HepG2 (cell line): ENCODE results near the gene ANKRD61. TPM values are rescaled to one million over a fixed set of nuclear protein-coding genes. Genes with fewer than 3 reads are reported as not detected.

ENCODE experiments used
- CCAR2 ChIP-seq: fragments of 200-400 bp; formaldehyde crosslinking; optimal IDR thresholded peaks from 2 replicates; pipeline ENCODE3; 2018; ENCODE audit warnings: low read depth, mild to moderate bottlenecking, low read length, moderate library complexity
- EP300 ChIP-seq, 3 experiments: sonication (generic) in 1 of 3; formaldehyde crosslinking in 1 of 3; IDR thresholded peaks; 2 replicates each; pipeline versions ENCODE4 v1.5.1 to v1.6.1; 2011 to 2020; ENCODE audit warnings: low read depth in 2 of 3, low read length in 2 of 3, borderline replicate concordance in 1 of 3, improper control_type of control experiment in 1 of 3, mild to moderate bottlenecking in 1 of 3, missing genetic modification reagents in 1 of 3, moderate library complexity in 1 of 3
- ETV5 ChIP-seq: IDR thresholded peaks from 2 replicates; pipeline ENCODE4 v1.6.1; 2018; ENCODE audit warnings: missing biosample characterization, missing genetic modification reagents, inconsistent platforms, borderline replicate concordance
- FOXC1 ChIP-seq: sonication (generic); formaldehyde crosslinking; IDR thresholded peaks from 2 replicates; pipeline ENCODE4 v1.8.0; 2022; ENCODE audit warnings: mild to moderate bottlenecking, missing genetic modification reagents, borderline replicate concordance
- GLI4 ChIP-seq: sonication (generic); formaldehyde crosslinking; IDR thresholded peaks from 2 replicates; pipeline ENCODE4 v1.5.1; 2020; ENCODE audit warnings: missing genetic modification reagents, mild to moderate bottlenecking, moderate library complexity, borderline replicate concordance
- HNF4G ChIP-seq, 2 experiments: sonication (generic) in 1 of 2; formaldehyde crosslinking in 1 of 2; IDR thresholded peaks; 2 replicates each; pipeline versions ENCODE4 v1.4.0 to v1.6.1; 2011 to 2020; ENCODE audit warnings: borderline replicate concordance in 2 of 2, low read depth in 2 of 2, mild to moderate bottlenecking in 2 of 2, low read length in 1 of 2, missing genetic modification reagents in 1 of 2, moderate library complexity in 1 of 2
- HOXA3 ChIP-seq: sonication (generic); formaldehyde crosslinking; IDR thresholded peaks from 2 replicates; pipeline ENCODE4 v1.5.0; 2020; ENCODE audit warnings: missing genetic modification reagents
- ISX ChIP-seq: sonication (generic); formaldehyde crosslinking; conservative IDR thresholded peaks from 2 replicates; pipeline ENCODE4 v1.5.0; 2020; ENCODE audit warnings: missing genetic modification reagents
- MIXL1 ChIP-seq: IDR thresholded peaks from 2 replicates; pipeline ENCODE4 v1.6.1; 2016
- MLLT10 ChIP-seq: sonication (generic); formaldehyde crosslinking; IDR thresholded peaks from 2 replicates; pipeline ENCODE4 v1.4.0; 2020; ENCODE audit warnings: missing genetic modification reagents
- MXD4 ChIP-seq: IDR thresholded peaks from 2 replicates; pipeline ENCODE4 v1.6.1; 2016; ENCODE audit warnings: mild to moderate bottlenecking, missing biosample characterization, missing genetic modification reagents
- NFIB ChIP-seq: sonication (generic); formaldehyde crosslinking; IDR thresholded peaks from 2 replicates; pipeline ENCODE4 v1.9.0; 2021; ENCODE audit warnings: missing genetic modification reagents, mild to moderate bottlenecking, borderline replicate concordance
- RXRB ChIP-seq: IDR thresholded peaks from 2 replicates; pipeline ENCODE4 v1.6.1; 2016; ENCODE audit warnings: borderline replicate concordance, missing genetic modification reagents, missing compliant biosample characterization
- STAT5B ChIP-seq: sonication (generic); formaldehyde crosslinking; IDR thresholded peaks from 2 replicates; pipeline ENCODE4 v1.4.0; 2020; ENCODE audit warnings: missing genetic modification reagents
- TBP ChIP-seq: sonication (generic); formaldehyde crosslinking; IDR thresholded peaks from 2 replicates; pipeline ENCODE4 v1.5.0; 2020; ENCODE audit warnings: missing genetic modification reagents
- TCF7 ChIP-seq: sonication (generic); IDR thresholded peaks from 2 replicates; pipeline ENCODE4 v1.6.1; 2016; ENCODE audit warnings: antibody characterized with exemption, low read depth
- TP53 ChIP-seq: sonication (generic); formaldehyde crosslinking; conservative IDR thresholded peaks from 2 replicates; pipeline ENCODE4 v1.4.0; 2020; ENCODE audit warnings: missing genetic modification reagents
- ZFP82 ChIP-seq: sonication (generic); formaldehyde crosslinking; IDR thresholded peaks from 2 replicates; pipeline ENCODE4 v1.5.1; 2020; ENCODE audit warnings: mild to moderate bottlenecking, missing genetic modification reagents, borderline replicate concordance
- ZIK1 ChIP-seq: sonication (generic); formaldehyde crosslinking; IDR thresholded peaks from 2 replicates; pipeline ENCODE4 v1.5.0; 2020; ENCODE audit warnings: mild to moderate bottlenecking, low read depth, missing genetic modification reagents, borderline replicate concordance
- ZNF251 ChIP-seq: sonication (generic); formaldehyde crosslinking; IDR thresholded peaks from 2 replicates; pipeline ENCODE4 v1.9.0; 2021; ENCODE audit warnings: mild to moderate bottlenecking, missing genetic modification reagents
- polyA plus RNA-seq, 8 experiments: library from polyadenylated mRNA; depleted of rRNA in 3 of 8; stranded (reverse) in 7 of 8; unstranded in 1 of 8; fragments of >200 nt; fragmentation: Illumina TruSeq in 4 of 8; extraction: Trizol in 4 of 8; gene quantifications; 2 replicates each; pipeline versions ENCODE4 v1.2.1 to v1.2.3, GENCODE V29; 2011 to 2016; ENCODE audit warnings: low read depth in 4 of 8, missing spikeins in 1 of 8, mixed read lengths in 1 of 8; ENCODE audit not compliant: insufficient read depth in 1 of 8
- total RNA-seq, 5 experiments: library from RNA; depleted of rRNA; stranded (reverse); fragments of >200 nt; fragmentation: Illumina TruSeq; extraction: Trizol; gene quantifications; 2 replicates each; pipeline ENCODE4 v1.2.3, GENCODE V29; 2016; ENCODE audit warnings: low read depth in 1 of 5
- TF ChIP-seq, protein P1 (sequence below): IDR thresholded peaks from 2 replicates; pipeline ENCODE4 v1.6.1; 2016
- TF ChIP-seq, protein P2 (sequence below): sonication (generic); formaldehyde crosslinking; IDR thresholded peaks from 2 replicates; pipeline ENCODE4 v1.4.0; 2020; ENCODE audit warnings: mild to moderate bottlenecking, missing genetic modification reagents
- TF ChIP-seq, protein P3 (sequence below): sonication (generic); formaldehyde crosslinking; conservative IDR thresholded peaks from 2 replicates; pipeline ENCODE4 v1.4.0; 2020; ENCODE audit warnings: missing genetic modification reagents
- TF ChIP-seq, protein P4 (sequence below): sonication (generic); formaldehyde crosslinking; IDR thresholded peaks from 2 replicates; pipeline ENCODE4 v1.5.0; 2020; ENCODE audit warnings: mild to moderate bottlenecking, low read depth, missing genetic modification reagents, borderline replicate concordance
- TF ChIP-seq, protein P5 (sequence below): sonication (generic); formaldehyde crosslinking; IDR thresholded peaks from 2 replicates; pipeline ENCODE4 v1.9.0; 2022; ENCODE audit warnings: missing genetic modification reagents, mild to moderate bottlenecking, borderline replicate concordance

Gene ANKRD61
- total and polyA plus RNA-seq, 2 of the 13 experiments (the other 11 are each of a cell fraction or from before 2014, with no cell fraction given) = 0.13 TPM; not detected in 1

DNA sequence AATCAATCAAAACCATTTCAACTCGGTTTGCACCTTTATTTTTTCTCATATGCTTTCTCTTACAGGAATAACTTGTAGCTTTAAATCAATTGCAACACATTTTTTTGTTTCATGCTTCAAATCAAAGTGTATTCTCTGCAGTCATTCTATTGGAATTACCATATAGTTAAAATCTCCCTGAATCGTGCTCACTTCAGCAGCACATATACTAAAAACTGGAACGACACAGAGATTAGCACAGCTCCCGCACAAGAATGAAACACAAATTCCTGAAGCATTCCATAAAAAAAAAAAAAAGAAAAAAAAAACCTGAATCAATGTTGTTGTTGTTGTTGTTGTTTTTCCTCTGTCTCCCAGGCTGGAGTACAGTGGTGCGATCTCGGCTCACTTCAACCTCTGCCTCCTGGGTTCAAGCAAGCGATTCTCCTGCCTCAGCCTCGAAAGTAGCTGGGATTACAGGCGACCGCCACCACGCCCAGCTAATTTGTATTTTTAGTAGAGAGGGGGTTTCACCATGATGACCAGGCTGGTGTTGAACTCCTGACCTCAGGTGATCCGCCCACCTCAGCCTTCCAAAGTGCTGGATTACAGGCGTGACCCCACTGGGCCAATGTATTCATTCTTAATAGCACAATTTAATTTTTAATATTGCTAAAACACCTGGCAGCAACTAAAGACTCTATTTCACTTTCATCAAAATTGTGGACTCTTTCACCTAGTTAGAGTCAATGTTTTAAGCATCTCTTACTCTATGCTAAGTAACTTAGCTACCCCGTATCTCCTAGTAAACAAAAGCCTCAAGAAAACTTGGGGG is 26.3 kb downstream of the ANKRD61 start (continued):
- TF ChIP-seq ETV5 (CRISPR knock-in tag) = no peak
- no peak for TF ChIP-seq TCF7
- TF ChIP-seq STAT5B (CRISPR knock-in tag) = no peak
- no peak for TF ChIP-seq ZNF251 (CRISPR knock-in tag)
- TF ChIP-seq, protein P1, sequence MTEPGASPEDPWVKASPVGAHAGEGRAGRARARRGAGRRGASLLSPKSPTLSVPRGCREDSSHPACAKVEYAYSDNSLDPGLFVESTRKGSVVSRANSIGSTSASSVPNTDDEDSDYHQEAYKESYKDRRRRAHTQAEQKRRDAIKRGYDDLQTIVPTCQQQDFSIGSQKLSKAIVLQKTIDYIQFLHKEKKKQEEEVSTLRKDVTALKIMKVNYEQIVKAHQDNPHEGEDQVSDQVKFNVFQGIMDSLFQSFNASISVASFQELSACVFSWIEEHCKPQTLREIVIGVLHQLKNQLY (CRISPR knock-in tag) = no peak
- TF ChIP-seq ZFP82 (CRISPR knock-in tag) = no peak
- no peak for TF ChIP-seq FOXC1 (CRISPR knock-in tag)
- TF ChIP-seq ISX (CRISPR knock-in tag) = no peak
- no peak for TF ChIP-seq NFIB (CRISPR knock-in tag)
- TF ChIP-seq, protein P2, sequence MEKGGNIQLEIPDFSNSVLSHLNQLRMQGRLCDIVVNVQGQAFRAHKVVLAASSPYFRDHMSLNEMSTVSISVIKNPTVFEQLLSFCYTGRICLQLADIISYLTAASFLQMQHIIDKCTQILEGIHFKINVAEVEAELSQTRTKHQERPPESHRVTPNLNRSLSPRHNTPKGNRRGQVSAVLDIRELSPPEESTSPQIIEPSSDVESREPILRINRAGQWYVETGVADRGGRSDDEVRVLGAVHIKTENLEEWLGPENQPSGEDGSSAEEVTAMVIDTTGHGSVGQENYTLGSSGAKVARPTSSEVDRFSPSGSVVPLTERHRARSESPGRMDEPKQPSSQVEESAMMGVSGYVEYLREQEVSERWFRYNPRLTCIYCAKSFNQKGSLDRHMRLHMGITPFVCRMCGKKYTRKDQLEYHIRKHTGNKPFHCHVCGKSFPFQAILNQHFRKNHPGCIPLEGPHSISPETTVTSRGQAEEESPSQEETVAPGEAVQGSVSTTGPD (CRISPR knock-in tag) = no peak
- TF ChIP-seq ZIK1 (CRISPR knock-in tag) = no peak
- TF ChIP-seq TBP (CRISPR knock-in tag) = no peak
- no peak for TF ChIP-seq HNF4G (IDR thresholded peaks at IDR 0.05; ENCODE audit: borderline replicate concordance, low read depth, low read length)
- TF ChIP-seq HNF4G (CRISPR knock-in tag; IDR thresholded peaks at IDR 0.05; ENCODE audit: borderline replicate concordance, low read depth) = no peak
- TF ChIP-seq, protein P3, sequence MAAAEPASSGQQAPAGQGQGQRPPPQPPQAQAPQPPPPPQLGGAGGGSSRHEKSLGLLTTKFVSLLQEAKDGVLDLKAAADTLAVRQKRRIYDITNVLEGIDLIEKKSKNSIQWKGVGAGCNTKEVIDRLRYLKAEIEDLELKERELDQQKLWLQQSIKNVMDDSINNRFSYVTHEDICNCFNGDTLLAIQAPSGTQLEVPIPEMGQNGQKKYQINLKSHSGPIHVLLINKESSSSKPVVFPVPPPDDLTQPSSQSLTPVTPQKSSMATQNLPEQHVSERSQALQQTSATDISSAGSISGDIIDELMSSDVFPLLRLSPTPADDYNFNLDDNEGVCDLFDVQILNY (CRISPR knock-in tag) = no peak
- TF ChIP-seq EP300 (IDR thresholded peaks at IDR 0.05; ENCODE audit: low read depth in 2 of 2, low read length in 2 of 2) = no peak
- no peak for TF ChIP-seq EP300 (CRISPR knock-in tag; IDR thresholded peaks at IDR 0.05; ENCODE audit: borderline replicate concordance)
- TF ChIP-seq, protein P4, sequence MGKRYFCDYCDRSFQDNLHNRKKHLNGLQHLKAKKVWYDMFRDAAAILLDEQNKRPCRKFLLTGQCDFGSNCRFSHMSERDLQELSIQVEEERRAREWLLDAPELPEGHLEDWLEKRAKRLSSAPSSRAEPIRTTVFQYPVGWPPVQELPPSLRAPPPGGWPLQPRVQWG = no peak
- no peak for TF ChIP-seq MLLT10 (CRISPR knock-in tag)
- TF ChIP-seq RXRB (CRISPR knock-in tag) = 0 out of 2 replicates have a peak, but pooled peaks have one; percentile 20
- no peak for TF ChIP-seq HOXA3
- TF ChIP-seq MIXL1 (CRISPR knock-in tag) = no peak; the same call in 1 of the 2 replicates
- no peak for TF ChIP-seq GLI4 (CRISPR knock-in tag)
- TF ChIP-seq, protein P5, sequence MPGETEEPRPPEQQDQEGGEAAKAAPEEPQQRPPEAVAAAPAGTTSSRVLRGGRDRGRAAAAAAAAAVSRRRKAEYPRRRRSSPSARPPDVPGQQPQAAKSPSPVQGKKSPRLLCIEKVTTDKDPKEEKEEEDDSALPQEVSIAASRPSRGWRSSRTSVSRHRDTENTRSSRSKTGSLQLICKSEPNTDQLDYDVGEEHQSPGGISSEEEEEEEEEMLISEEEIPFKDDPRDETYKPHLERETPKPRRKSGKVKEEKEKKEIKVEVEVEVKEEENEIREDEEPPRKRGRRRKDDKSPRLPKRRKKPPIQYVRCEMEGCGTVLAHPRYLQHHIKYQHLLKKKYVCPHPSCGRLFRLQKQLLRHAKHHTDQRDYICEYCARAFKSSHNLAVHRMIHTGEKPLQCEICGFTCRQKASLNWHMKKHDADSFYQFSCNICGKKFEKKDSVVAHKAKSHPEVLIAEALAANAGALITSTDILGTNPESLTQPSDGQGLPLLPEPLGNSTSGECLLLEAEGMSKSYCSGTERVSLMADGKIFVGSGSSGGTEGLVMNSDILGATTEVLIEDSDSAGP (CRISPR knock-in tag) = no peak
- TF ChIP-seq TP53 (CRISPR knock-in tag) = no peak
- TF ChIP-seq MXD4 (CRISPR knock-in tag) = no peak
- TF ChIP-seq CCAR2 = no peak
